Kidney capillary endothelial cell (primary cell): ENCODE measurements around the gene NUTM2G.
"Not testable (repeated sequence)": the region's sequence is repeated elsewhere in the genome, so short reads cannot be mapped to it uniquely, and the experiment has no call there.

ENCODE experiments used
- DNase-seq: peaks from one replicate; pipeline ENCODE4 v3.0.0-alpha.2; 2018; ENCODE audit warnings: low spot score

The NUTM2G gene

DNA sequence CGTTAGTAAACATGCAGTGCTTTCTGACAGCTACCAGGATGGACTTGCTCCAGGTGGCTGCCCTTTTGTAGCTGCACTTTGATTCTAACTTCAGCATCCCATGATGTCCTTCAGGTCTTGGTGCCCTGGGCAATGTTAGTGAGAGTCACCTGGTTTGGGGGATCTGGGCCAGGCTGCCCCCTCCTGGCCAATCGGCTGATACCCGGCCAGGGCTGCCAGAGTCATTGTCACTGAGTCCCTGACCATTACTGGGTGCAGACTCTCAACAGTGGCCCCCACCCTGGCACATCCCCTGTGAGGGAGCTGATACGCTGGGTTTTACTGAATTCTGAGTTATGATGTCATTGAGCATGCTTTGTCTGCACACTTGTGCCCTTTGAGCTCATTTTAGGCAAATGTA lies 13.5 kb downstream of the NUTM2G start:
- DNase-seq, result not testable (repeated sequence)

DNA sequence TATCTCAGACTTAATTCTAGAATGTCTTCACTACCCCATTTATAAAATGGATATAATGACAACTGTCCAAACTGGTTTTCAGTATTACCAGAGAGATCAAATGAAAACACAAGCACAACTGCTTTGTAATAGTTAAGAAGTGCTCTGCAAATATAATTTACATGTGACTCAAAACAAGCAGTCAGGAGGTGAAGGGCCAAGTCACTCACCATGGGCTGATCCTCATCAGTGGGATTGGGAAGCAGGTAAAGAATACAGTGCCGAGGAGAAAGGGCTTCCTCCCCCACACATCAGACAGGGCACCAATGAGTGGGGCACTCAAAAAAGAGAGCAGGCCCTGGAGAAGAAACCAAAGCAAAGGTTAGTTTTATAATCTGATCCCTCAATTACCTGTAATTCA lies 20.7 kb downstream of the NUTM2G start:
- not testable (repeated sequence) for DNase-seq

GRCh38 chr9:96950539-96950938 lies 21.9 kb downstream of the NUTM2G start:
- not testable (repeated sequence) for DNase-seq

DNA sequence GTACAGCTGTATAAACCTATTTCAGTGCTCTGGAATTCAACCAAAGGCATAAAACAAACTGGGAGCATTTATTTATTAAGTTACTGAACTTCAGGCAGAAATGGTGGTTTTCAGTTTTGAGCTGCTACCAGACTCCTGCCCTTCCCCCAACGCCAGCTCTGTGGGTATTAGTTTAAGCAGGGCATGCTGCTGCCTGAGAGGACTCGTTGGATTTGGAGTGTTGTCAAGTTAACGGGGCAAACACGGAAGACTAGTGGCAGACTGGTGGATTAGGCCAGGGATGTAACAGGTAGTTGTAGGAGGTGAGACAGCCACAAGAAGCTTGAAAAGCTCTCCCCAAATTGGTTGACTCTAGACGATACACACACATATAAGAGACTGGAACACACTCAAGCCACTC lies 38.9 kb downstream of the NUTM2G start:
- not testable (repeated sequence) for DNase-seq

- DNase-seq, result not testable (repeated sequence)
Measured at GRCh38 chr9:96972552-96972951, 43.9 kb downstream of the NUTM2G start.

GRCh38 chr9:96974037-96974436 lies 45.4 kb downstream of the NUTM2G start:
- not testable (repeated sequence) for DNase-seq

DNA sequence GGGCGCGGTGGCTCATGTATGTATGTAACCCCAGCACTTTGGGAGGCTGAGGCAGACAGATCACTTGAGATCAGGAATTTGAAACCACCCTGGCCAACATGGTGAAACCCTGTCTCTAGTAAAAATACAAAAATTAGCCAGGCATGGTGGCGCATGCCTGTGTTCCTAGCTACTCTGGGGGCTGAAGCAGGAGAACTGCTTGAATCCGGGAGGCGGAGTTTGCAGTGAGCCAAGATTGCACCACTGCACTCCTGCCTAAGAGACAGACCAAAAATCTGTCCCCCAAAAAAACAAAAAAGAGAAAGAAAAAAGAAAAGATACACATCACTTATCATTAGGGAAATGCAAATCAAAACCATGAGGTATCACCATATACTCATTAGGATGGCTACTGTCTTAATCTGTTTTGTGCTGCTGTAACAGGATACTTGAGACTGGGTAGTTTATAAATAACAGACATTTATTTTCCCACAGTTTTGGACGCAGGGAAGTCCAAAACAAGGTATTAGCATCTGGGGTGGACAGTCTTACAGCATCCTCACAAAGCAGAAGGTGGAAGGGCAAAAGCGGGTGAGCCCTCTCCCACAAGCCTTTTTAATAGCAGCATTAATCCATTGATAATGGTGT lies 55.0 kb downstream of the NUTM2G start:
- not testable (repeated sequence) for DNase-seq

GRCh38 chr9:96984139-96984538 lies 55.5 kb downstream of the NUTM2G start:
- DNase-seq, result not testable (repeated sequence)

DNA sequence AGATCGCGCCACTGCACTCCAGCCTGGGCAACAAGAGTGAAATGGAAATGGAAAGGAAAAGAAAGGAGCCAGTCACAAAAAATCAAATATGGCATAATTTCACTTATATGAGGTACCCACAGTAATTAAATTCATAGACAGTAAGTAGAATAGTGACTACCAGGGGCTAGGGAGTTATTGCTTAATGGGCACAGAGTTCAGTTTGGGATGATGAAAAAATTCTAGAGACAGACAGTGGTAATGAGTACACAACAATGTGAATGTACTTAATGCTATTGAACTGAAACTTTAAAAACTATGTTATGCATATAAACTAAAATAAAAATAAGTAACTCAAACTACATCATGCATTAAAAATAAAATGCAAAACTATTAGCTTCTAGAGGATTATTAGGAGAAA lies 56.2 kb downstream of the NUTM2G start:
- DNase-seq, result not testable (repeated sequence)
